ENCODE data around the gene ZNF689. TPM values are rescaled to one million over a fixed set of nuclear protein-coding genes. Genes with fewer than 3 reads are reported as not detected.

Gene ZNF689
- total RNA-seq, 1 donor from 2014 or later = 7.1 TPM

- Mint-ChIP-seq H3K4me3 (ENCODE audit: unreplicated experiment) (no peak overlapping the region), H3K9me3 (ENCODE audit: low read depth) (no peaks in the 10 kb centered on the region)
- TF ChIP-seq, protein P1, sequence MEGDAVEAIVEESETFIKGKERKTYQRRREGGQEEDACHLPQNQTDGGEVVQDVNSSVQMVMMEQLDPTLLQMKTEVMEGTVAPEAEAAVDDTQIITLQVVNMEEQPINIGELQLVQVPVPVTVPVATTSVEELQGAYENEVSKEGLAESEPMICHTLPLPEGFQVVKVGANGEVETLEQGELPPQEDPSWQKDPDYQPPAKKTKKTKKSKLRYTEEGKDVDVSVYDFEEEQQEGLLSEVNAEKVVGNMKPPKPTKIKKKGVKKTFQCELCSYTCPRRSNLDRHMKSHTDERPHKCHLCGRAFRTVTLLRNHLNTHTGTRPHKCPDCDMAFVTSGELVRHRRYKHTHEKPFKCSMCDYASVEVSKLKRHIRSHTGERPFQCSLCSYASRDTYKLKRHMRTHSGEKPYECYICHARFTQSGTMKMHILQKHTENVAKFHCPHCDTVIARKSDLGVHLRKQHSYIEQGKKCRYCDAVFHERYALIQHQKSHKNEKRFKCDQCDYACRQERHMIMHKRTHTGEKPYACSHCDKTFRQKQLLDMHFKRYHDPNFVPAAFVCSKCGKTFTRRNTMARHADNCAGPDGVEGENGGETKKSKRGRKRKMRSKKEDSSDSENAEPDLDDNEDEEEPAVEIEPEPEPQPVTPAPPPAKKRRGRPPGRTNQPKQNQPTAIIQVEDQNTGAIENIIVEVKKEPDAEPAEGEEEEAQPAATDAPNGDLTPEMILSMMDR (IDR thresholded peaks at IDR 0.05) = no peak
Measured at GRCh38 chr16:30569281-30569680, 40.9 kb downstream of the ZNF689 start.

GRCh38 chr16:30567991-30568638, 42.1 kb downstream of the ZNF689 start:
- H3K4me1 Mint-ChIP-seq (ENCODE audit: low read depth) = peaks cover 16% of the 10 kb centered on the region
- no peak overlapping the region for H3K4me3 Mint-ChIP-seq (ENCODE audit: unreplicated experiment)
- H3K9me3 Mint-ChIP-seq (ENCODE audit: low read depth) = no peaks in the 10 kb centered on the region
- no peak for DNase-seq (ENCODE audit: low spot score)
- TF ChIP-seq, protein P1 (IDR thresholded peaks at IDR 0.05) = no peak
- H3K27ac Mint-ChIP-seq (ENCODE audit: unreplicated experiment) = peak overlapping the region; percentile 32
- no peaks in the 10 kb centered on the region for H3K27me3 Mint-ChIP-seq (ENCODE audit: low read depth)
- H3K36me3 Mint-ChIP-seq (ENCODE audit: low read depth) = no peaks in the 10 kb centered on the region

More at GRCh38 chr16:30569281-30569680, 40.9 kb downstream of the ZNF689 start:
- H3K27me3 Mint-ChIP-seq (ENCODE audit: low read depth) = no peaks in the 10 kb centered on the region
- no peak overlapping the region for H3K27ac Mint-ChIP-seq (ENCODE audit: unreplicated experiment)
- no peaks in the 10 kb centered on the region for H3K36me3 Mint-ChIP-seq (ENCODE audit: low read depth)
- DNase-seq (ENCODE audit: low spot score) = no peak
- peaks cover 18% of the 10 kb centered on the region for H3K4me1 Mint-ChIP-seq (ENCODE audit: low read depth)

GRCh38 chr16:30567160-30567990, 42.8 kb downstream of the ZNF689 start:
- Mint-ChIP-seq H3K4me1 (ENCODE audit: low read depth) (peaks cover 13% of the 10 kb centered on the region), H3K27ac (ENCODE audit: unreplicated experiment) (no peak overlapping the region), H3K4me3 (ENCODE audit: unreplicated experiment) (no peak overlapping the region), H3K27me3 (ENCODE audit: low read depth) (no peaks in the 10 kb centered on the region), H3K9me3 (ENCODE audit: low read depth) (no peaks in the 10 kb centered on the region), H3K36me3 (ENCODE audit: low read depth) (no peaks in the 10 kb centered on the region)
- TF ChIP-seq, protein P1 (IDR thresholded peaks at IDR 0.05) = no peak
- no peak for DNase-seq (ENCODE audit: low spot score)

GRCh38 chr16:30566531-30566930, 43.7 kb downstream of the ZNF689 start:
- H3K27me3 Mint-ChIP-seq (ENCODE audit: low read depth) = no peaks in the 10 kb centered on the region
- H3K9me3 Mint-ChIP-seq (ENCODE audit: low read depth) = no peaks in the 10 kb centered on the region
- H3K27ac Mint-ChIP-seq (ENCODE audit: unreplicated experiment) = no peak overlapping the region
- H3K36me3 Mint-ChIP-seq (ENCODE audit: low read depth) = no peaks in the 10 kb centered on the region
- no peak for DNase-seq (ENCODE audit: low spot score)
- no peak overlapping the region for H3K4me3 Mint-ChIP-seq (ENCODE audit: unreplicated experiment)
- H3K4me1 Mint-ChIP-seq (ENCODE audit: low read depth) = peaks cover 9% of the 10 kb centered on the region
- TF ChIP-seq, protein P1 (IDR thresholded peaks at IDR 0.05) = no peak

GRCh38 chr16:30565984-30566383, 44.2 kb downstream of the ZNF689 start:
- Mint-ChIP-seq H3K9me3 (ENCODE audit: low read depth) (no peaks in the 10 kb centered on the region), H3K36me3 (ENCODE audit: low read depth) (no peaks in the 10 kb centered on the region), H3K27ac (ENCODE audit: unreplicated experiment) (no peak overlapping the region), H3K27me3 (ENCODE audit: low read depth) (no peaks in the 10 kb centered on the region), H3K4me1 (ENCODE audit: low read depth) (peaks cover 6% of the 10 kb centered on the region), H3K4me3 (ENCODE audit: unreplicated experiment) (no peak overlapping the region)
- no peak for DNase-seq (ENCODE audit: low spot score)
- TF ChIP-seq, protein P1 (IDR thresholded peaks at IDR 0.05) = no peak
